ENCODE results near the gene MCTP1. TPM values are rescaled to one million over a fixed set of nuclear protein-coding genes. Genes with fewer than 3 reads are reported as not detected.

Gene MCTP1
- total RNA-seq, 4 donors from 2014 or later = 11.2 to 43.6 (median 16.8) TPM

DNA sequence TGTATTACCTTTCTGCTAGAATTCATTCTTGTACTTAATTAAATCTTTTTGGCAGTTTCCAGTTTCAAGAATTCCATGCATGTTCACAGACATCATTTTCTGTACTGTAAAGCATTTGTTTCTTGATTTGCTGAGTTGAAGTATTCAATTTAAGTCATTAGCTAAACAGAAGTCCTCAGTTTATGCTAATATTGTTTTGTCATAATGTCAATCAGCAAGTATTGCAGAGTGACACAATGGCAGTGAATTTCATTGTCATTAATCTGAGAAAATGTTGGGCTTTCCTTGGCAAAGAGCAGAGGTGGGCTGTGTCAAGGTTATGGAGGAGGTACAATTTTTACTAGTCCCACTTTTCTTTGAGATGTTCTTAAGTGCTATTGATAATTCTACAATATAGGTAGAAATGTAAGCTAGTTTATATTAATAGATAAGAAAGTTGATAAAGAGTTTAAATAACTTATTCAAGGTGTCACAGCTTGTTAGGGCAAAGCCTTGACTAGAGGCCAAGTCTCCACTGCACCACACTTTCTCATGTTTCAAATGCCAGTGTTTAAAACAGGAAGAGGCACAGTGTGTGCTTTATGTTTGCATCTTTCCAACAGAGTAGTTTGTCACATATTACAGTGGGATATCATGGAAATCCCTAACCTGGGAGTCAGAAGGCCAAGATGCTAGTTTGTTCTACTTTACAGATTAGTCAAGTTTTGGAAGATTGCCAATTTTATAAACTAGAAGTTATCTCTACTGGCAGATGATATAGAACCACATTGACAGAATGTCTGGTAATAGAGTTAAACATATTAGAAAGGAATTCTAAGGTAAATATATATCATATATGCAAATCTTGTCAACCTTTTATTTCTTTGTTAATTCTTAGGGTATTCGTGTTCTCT is 610.2 kb downstream of the MCTP1 start:
- Histone ChIP-seq H3K27me3 (no peaks in the 10 kb centered on the region), H3K9me3 (no peaks in the 10 kb centered on the region), H3K4me1 (peaks cover 0 to 5% (median 0%) of the 10 kb centered on the region in 4 donors), H3K4me3 (no peak overlapping the region), H3K36me3 (peaks cover 0 to 9% (median 3%) of the 10 kb centered on the region in 4 donors), H3K27ac (replicated peaks in 1 of 4) (no peak overlapping the region)
- no peak for TF ChIP-seq EP300 (IDR thresholded peaks at IDR 0.05)
- TF ChIP-seq POLR2A (IDR thresholded peaks at IDR 0.05; ENCODE audit: low read depth) = no peak
- no peak for TF ChIP-seq POLR2AphosphoS5 (IDR thresholded peaks at IDR 0.05)
- TF ChIP-seq, protein P1, sequence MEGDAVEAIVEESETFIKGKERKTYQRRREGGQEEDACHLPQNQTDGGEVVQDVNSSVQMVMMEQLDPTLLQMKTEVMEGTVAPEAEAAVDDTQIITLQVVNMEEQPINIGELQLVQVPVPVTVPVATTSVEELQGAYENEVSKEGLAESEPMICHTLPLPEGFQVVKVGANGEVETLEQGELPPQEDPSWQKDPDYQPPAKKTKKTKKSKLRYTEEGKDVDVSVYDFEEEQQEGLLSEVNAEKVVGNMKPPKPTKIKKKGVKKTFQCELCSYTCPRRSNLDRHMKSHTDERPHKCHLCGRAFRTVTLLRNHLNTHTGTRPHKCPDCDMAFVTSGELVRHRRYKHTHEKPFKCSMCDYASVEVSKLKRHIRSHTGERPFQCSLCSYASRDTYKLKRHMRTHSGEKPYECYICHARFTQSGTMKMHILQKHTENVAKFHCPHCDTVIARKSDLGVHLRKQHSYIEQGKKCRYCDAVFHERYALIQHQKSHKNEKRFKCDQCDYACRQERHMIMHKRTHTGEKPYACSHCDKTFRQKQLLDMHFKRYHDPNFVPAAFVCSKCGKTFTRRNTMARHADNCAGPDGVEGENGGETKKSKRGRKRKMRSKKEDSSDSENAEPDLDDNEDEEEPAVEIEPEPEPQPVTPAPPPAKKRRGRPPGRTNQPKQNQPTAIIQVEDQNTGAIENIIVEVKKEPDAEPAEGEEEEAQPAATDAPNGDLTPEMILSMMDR (IDR thresholded peaks at IDR 0.05) = no peak
- intact Hi-C loops (cut with DNase I) = no loop called here
- DNase-seq (ENCODE audit: extremely low spot score) = no peak
- 98% methylated on average over 1 of the region's 1 CpG for WGBS

DNA sequence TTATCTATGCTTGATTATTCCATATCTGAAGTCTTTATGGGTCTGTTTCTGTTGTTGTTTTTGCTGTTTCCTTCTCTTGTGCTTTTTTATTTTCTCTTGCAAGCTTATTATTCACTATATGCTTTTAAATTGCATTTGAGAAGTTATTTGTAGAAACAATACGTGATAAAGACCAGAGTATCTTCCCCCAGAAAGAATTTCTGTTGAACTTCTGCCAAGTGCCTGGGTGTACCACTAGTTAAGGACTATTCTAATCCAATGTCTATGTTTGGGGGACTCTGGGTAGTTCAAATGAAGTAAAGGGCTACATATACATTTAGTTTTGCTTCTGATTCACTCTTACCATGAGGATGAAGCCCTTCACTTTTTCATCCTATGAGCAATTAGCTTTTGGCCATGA is 612.1 kb downstream of the MCTP1 start:
- Histone ChIP-seq H3K27ac (replicated peaks in 1 of 4) (no peak overlapping the region), H3K9me3 (no peaks in the 10 kb centered on the region), H3K4me1 (peaks cover 0 to 5% (median 0%) of the 10 kb centered on the region in 4 donors), H3K27me3 (no peaks in the 10 kb centered on the region), H3K4me3 (no peak overlapping the region), H3K36me3 (peaks cover 0 to 17% (median 3%) of the 10 kb centered on the region in 4 donors)
- intact Hi-C loops (cut with DNase I) = no loop called here
- TF ChIP-seq, protein P1 (IDR thresholded peaks at IDR 0.05) = no peak
- no peak for TF ChIP-seq POLR2A (IDR thresholded peaks at IDR 0.05; ENCODE audit: low read depth)
- no peak for TF ChIP-seq EP300 (IDR thresholded peaks at IDR 0.05)
- no peak for TF ChIP-seq POLR2AphosphoS5 (IDR thresholded peaks at IDR 0.05)
- WGBS = 44% methylated on average over 1 of the region's 1 CpG
- DNase-seq (ENCODE audit: extremely low spot score) = no peak

DNA sequence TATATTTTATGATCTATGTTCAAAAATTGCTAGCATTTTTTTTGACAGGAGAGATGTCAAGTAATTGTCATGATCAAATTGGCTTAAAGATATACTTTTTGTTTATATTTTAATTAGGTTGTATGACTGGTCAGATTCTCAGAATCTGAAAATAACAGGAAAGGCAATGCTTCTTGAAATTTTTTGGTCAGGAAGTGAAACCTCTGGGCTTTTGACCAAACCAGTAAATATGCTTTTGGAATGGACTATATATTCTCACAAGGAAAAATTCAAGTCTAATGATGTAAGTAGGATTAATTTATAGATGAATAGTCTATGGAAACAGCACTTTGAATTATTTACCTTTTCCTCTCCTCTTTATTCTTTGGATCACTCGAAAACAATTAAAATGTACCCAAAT is 614.2 kb downstream of the MCTP1 start:
- no peaks in the 10 kb centered on the region for H3K9me3 ChIP-seq
- H3K4me3 ChIP-seq = no peak overlapping the region
- no peak overlapping the region for H3K27ac ChIP-seq (replicated peaks in 1 of 4)
- H3K27me3 ChIP-seq = no peaks in the 10 kb centered on the region
- H3K4me1 ChIP-seq = peaks cover 0 to 5% (median 0%) of the 10 kb centered on the region in 4 donors
- intact Hi-C loops (cut with DNase I) = no loop called here
- 94% methylated on average over 1 of the region's 1 CpG for WGBS
- peaks cover 0 to 12% (median under 1%) of the 10 kb centered on the region in 4 donors for H3K36me3 ChIP-seq
- no peak for DNase-seq (ENCODE audit: extremely low spot score)
- TF ChIP-seq POLR2A (IDR thresholded peaks at IDR 0.05; ENCODE audit: low read depth) (no peak), EP300 (IDR thresholded peaks at IDR 0.05) (no peak), POLR2AphosphoS5 (IDR thresholded peaks at IDR 0.05) (no peak)
- TF ChIP-seq, protein P1 (IDR thresholded peaks at IDR 0.05) = no peak

DNA sequence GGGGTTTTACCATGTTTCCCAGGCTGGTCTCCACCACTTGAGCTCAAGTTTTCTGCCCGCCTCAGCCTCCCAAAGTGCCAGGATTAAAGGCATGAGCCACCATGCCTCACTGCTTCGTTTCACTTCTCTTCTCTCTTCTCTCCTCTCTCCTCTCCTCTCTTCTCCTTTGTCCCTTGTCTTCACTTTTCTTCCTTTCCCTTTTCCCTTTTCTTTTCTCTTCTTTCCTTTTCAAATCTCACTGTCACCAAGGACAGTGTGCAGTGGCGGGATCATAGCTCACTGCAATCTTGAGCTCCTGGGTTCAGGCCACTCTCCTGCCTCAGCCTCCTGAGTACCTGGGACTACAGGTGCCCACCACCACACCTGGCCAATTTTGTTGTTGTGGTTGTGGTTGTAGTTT is 617.0 kb downstream of the MCTP1 start:
- no peak for TF ChIP-seq POLR2A (IDR thresholded peaks at IDR 0.05; ENCODE audit: low read depth)
- TF ChIP-seq EP300 (IDR thresholded peaks at IDR 0.05) = no peak
- TF ChIP-seq, protein P1 (IDR thresholded peaks at IDR 0.05) = no peak
- TF ChIP-seq POLR2AphosphoS5 (IDR thresholded peaks at IDR 0.05) = no peak

More for the DNA sequence above, 617.0 kb downstream of the MCTP1 start:
- intact Hi-C loops (cut with DNase I) = no loop called here
- no peaks in the 10 kb centered on the region for H3K4me1 ChIP-seq
- 76% methylated on average over 3 of the region's 3 CpGs for WGBS
- H3K9me3 ChIP-seq = no peaks in the 10 kb centered on the region
- H3K27ac ChIP-seq (replicated peaks in 1 of 4) = no peak overlapping the region
- H3K36me3 ChIP-seq = peaks cover 6 to 38% (median 15%) of the 10 kb centered on the region in 4 donors
- no peaks in the 10 kb centered on the region for H3K27me3 ChIP-seq
- no peak for DNase-seq (ENCODE audit: extremely low spot score)
- H3K4me3 ChIP-seq = no peak overlapping the region

All from esophagus muscularis mucosa (tissue), 4 donors.